ENCODE data around the gene RIGI.
A peak's percentile ranks its signal among the peaks of the same experiment; 100 is the strongest.

- TF ChIP-seq CTCF (conservative IDR thresholded peaks at IDR 0.05; ENCODE audit: low read length) (0 out of 2 replicates have a peak, but pooled peaks have one; percentile 14), EZH2phosphoT487 (IDR thresholded peaks at IDR 0.05; ENCODE audit: borderline replicate concordance) (no peak)
These were observed 26.3 kb upstream of the RIGI start, which contains the start of the genes SMIM27 and TOPORS for GRCh38 chr9:32552172-32552872.

All from Loucy (cell line).